NCI-H146 treated with DMSO at 0.1 percent for 48 hours (cell line): ENCODE data around the gene SLC4A8.

Experiments used
- DNase-seq: peaks from one replicate; lab custom pipeline; 2025; ENCODE audit not compliant: unreplicated experiment; lab: John Stamatoyannopoulos, UW

SLC4A8 gene

GRCh38 chr12:51395283-51396230 lies 29.1 kb upstream of the SLC4A8 start:
- peak; percentile 21 for DNase-seq

DNA sequence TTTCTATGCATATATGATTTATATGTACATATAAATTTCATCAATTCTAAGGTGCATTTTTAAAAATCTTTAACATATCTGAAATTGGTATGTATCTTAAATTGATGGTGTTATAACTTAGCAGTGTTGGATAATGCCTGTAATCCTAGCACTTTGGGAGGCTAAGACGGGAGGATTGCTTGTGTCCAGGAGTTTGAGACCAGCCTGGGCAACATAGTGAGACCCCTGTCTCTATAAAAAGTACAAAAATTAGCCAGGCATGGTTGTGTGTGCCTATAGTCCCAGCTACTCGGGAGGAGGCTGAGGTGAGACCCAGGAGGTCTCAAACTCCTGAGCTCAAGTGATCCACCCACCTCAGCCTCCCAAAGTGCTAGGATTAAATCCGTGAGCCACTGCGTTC lies 27.0 kb upstream of the SLC4A8 start:
- DNase-seq = no peak

GRCh38 chr12:51399891-51400290 lies 24.7 kb upstream of the SLC4A8 start:
- DNase-seq = no peak

DNA sequence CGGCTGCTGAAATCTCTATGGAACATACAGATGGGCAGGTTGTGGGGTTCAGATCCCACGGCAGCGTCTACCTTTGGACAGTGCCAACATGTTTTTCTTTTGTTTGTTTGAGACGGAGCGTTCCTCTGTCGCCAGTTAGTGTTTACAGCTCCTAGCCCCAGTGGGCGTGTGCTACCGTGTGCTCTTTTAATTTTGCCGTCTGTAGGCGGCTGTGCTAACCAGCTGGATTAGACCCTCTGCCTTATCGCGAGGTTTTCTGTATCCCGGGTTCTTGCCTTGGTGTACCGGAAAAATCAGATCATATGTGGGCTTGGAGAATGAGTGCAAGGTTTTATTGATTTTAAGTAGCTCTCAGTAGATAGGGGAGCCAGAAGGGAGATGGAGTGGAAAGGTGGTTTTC lies 23.6 kb upstream of the SLC4A8 start:
- DNase-seq = no peak

DNA sequence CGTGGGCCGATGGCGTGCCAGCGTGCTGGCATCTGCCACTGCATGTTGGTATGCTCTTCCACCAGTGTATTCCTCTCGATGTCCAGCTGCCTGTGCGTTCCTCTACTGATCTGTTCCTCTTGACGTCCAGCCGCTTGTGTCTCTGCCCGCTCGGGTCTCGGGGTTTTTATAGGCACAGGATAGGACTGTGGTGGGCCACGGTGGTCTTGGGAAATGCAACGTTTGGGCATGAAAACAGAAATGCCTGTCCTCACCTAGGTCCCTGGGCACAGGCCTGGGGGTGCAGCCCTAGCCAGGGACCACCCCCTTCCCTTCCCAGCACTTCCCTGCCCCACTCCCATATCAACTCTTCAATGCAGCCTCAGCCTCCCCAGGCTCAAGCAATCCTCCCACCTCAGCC lies 23.1 kb upstream of the SLC4A8 start:
- DNase-seq = no peak

GRCh38 chr12:51401900-51402299 lies 22.7 kb upstream of the SLC4A8 start:
- no peak for DNase-seq

DNA sequence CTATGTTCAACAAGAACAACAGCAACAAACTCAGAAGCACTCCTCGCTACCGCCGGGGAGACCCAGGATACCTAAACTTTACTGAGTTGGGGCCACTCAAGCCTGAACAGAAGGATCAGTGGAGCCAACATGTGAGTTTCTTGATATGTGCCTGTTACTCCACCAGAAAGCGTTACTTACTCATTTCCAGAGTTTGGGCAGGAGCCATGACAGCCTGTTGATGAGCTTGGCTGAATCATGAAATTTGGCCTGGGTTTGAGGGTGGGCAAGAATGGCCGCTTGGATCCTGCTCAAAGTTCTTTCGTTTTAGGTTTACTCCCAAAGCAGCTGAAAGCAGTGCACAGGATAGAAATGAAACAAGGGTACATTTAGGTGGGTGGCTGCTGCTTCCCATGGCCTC lies 21.5 kb upstream of the SLC4A8 start:
- DNase-seq = no peak

DNA sequence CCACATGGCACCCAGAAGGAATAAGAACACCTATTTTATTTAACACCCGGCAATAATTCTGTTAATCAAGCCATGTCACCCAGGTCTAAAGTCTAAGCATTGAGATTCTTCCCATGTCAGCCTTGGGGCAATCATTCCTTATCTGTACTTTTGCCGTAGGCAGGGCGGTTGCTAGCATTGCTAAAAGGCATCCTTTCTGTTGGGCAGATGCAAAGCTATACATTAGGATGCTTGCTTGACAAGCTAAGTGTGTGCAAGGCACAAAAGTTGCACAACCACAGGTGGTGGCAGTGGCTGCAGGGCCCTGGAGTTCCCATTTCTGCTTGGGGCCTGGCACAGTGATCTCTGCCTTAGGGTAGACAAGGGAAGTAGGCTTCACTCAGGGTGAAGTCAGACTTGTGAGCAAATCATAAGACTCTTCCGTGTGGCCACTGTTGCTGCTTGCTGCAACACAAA lies 20.9 kb upstream of the SLC4A8 start:
- DNase-seq = no peak

GRCh38 chr12:51404627-51405026 lies 20.0 kb upstream of the SLC4A8 start:
- DNase-seq = no peak

GRCh38 chr12:51405801-51406207 lies 18.8 kb upstream of the SLC4A8 start:
- no peak for DNase-seq

DNA sequence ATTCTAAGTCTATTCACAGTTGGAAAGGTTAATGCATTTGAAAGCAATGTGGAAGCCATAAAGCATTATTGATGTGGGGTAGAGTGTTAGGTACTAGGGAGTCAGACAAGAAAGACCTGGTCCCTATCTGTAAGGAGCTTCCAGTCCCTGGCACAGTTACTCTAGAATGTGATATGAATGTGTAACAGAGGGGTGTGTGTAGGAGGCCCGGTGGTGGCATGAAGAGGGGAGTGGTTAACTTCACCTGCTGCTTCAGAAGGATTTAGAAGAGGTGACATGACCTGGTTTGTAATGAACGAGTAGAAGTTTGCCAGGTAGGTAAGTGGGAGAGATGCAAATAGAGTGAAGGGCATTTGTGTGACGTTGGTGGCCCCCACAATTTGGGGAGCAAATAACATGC lies 18.3 kb upstream of the SLC4A8 start:
- no peak for DNase-seq

GRCh38 chr12:51406859-51407258 lies 17.8 kb upstream of the SLC4A8 start:
- no peak for DNase-seq

DNA sequence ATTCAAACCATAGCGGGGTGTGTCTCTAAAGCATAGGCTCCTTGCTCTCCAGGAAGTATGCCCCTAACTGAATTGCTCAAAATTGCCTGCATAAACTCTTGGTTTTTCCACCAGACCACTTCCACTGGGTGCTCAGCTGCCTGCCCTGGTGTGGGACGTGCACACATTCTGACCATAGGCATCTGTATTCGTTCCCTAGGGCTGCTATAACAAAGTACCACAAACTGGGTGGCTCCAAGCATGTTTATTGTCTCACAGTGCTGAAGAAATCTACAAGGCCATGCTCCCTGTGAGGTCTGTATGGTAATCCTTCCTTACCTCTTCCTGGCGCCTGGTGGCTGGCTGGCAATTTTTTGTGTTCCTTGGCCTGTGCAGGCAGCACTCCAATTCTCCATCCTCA lies 17.0 kb upstream of the SLC4A8 start:
- no peak for DNase-seq

DNA sequence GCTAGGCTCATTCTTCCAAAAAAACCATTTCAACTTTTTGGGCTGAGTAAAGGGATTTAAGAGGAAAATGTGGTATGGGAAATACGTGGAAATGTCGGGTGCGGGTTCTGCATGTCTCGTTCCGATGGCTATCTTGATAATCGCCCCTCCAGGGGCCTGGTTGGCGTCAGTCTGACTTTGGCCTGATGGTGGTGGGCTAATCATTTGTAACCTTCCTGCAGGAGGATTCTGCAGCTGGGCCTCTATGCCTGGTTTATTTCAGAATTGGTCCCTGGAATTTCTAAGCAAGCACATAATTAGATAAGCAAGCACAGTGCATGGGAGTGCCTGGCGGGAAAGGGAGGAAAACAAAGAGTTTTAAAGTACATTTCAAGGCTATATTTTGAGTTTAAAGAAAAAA lies 14.8 kb upstream of the SLC4A8 start:
- DNase-seq = no peak

DNA sequence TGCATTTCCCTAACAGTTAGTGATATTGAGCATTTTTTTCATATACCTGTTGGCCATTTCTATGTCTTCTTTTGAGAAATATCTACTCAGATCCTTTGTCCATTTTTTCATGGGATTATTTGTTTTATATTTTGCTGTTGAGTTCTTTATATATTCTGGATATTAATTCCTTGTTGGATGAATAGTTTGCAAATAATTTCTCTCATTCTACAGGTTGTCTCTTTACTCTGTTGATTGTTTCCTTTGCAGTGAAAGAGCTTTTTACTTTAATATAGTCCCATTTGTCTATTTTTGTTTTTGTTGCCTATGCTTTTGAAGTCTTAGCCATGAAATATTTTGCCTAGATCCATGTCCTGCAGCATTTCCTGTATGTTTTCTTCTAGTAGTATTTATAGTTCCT lies 11.5 kb upstream of the SLC4A8 start:
- DNase-seq = no peak

DNA sequence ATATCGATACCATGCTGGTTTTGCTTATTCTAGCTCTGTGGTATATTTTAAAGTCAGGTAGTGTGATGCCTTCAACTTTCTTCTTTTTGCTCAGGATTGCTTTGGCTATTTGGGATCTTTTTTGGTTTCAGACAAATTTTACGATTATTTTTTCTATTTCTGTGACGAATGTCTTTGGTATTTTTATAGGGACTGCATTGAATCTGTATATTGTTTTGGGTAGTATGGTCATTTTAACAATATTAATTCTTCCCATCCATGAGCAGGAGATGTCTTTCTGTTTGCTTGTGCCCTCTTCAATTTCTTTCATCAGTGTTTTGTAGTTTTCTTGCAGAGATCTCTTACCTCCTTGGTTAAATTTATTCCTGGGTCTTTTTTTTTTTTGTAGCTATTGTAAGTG lies 10.8 kb upstream of the SLC4A8 start:
- DNase-seq = no peak

GRCh38 chr12:51415931-51416330 lies 8.7 kb upstream of the SLC4A8 start:
- no peak for DNase-seq

DNA sequence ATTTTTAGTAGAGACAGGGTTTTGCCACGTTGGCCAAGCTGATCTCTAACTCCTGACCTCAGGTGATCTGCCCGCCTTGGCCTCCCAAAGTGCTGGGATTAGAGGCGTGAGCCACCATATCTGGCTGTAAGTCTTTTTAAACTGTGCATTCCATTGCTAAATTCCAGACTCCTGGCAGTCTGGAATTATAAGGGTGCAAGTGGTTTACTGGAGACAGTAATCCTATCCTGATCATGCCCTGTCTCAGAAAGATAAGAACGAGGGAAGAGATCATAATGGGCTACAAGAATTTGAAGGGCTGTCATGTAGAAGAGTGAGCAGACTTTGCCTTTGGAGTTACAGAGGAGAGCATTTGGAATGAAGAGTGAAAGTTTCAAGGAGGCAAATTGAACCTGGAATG lies 6.8 kb upstream of the SLC4A8 start:
- DNase-seq = no peak

DNA sequence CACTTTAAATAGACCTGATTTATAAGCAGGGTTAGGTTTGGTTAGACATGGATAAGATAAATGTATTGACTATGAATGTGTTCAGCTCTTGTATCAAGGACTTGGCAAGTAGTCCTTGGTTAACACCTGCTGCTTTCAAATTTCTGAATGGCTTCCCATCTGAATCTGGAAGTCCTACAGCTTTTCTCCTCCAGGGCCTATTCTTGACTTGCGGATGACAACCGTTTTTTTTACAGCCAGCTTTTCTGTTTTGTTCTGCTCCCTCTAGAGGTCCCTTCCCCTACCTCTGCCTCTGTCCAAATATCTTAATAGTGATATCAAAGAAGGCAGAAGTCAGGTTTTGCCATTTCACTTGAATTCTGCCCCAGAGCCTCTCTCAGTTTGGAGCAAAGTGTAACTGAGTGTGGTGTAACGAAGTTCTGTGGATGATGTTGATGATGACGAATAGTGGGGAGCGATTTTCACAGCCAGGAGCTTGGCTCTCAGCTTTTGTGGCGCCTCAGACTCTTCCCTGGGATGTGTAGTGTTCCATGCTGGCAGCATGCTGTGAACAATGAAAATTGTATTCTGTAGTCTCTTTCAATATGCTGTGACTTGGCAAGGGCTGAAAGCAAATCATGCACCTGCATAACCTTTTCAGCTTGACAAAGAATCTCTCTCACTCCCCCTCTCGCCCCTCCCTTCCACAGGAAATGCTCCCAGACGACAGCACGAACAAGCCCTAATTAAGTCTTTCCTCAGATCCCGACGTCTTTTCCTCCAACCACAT lies 5.0 kb upstream of the SLC4A8 start:
- DNase-seq = peak; percentile 88

- DNase-seq = peak; percentile 72
Observed at GRCh38 chr12:51421266-51421884, 3.3 kb upstream of the SLC4A8 start.

- no peak for DNase-seq
Observed at GRCh38 chr12:51424094-51424661, 453 bp upstream of the SLC4A8 start.
